ENCODE results near the gene GHITM.

The GHITM gene

GRCh38 chr10:84201682-84202081, 62.4 kb downstream of the GHITM start:
- H3K4me3 ChIP-seq (ENCODE audit: control insufficient read depth, low read depth, low read length): no peak overlapping the region
- no peak for TF ChIP-seq CTCF (IDR thresholded peaks at IDR 0.05; ENCODE audit: control insufficient read depth, insufficient read depth, low read depth, low read length, missing control alignments)
- DNase-seq (ENCODE audit: low read depth): no peak

- TF ChIP-seq CTCF (IDR thresholded peaks at IDR 0.05; ENCODE audit: control insufficient read depth, insufficient read depth, low read depth, low read length, missing control alignments): no peak
Observed at GRCh38 chr10:84202349-84202748, 63.0 kb downstream of the GHITM start.

More at GRCh38 chr10:84202349-84202748, 63.0 kb downstream of the GHITM start:
- no peak for DNase-seq (ENCODE audit: low read depth)
- H3K4me3 ChIP-seq (ENCODE audit: control insufficient read depth, low read depth, low read length): no peak overlapping the region
